SK-N-SH (cell line): ENCODE results near the gene CCDC187. TPM values are rescaled to one million over a fixed set of nuclear protein-coding genes. Genes with fewer than 3 reads are reported as not detected.

ENCODE experiments used
- CTCF ChIA-PET: fragments of 300-600, 350-600 bp; formaldehyde crosslinking; extraction: SDS; loops from one replicate; lab custom pipeline; 2021; lab: Yijun Ruan, JAX
- POLR2A ChIA-PET: fragments of 350-600 bp; sonication (Branson Sonifier 250); formaldehyde crosslinking; extraction: SDS; loops from one replicate; lab custom pipeline; 2020; ENCODE audit warnings: antibody characterized with exemption, inconsistent platforms; lab: Yijun Ruan, JAX
- DNase-seq: peaks from one replicate; pipeline ENCODE4 v3.0.0; 2012
- H2AFZ ChIP-seq: fragments of 200-600 bp; sonication (generic); 2 replicates; pipeline ENCODE4 v1.8.1; 2016; ENCODE audit warnings: antibody characterized with exemption, mild to moderate bottlenecking, low read depth
- H3F3A ChIP-seq: fragments of 200-600 bp; sonication (generic); replicated peaks from 2 replicates; pipeline ENCODE3; 2016; ENCODE audit warnings: antibody characterized with exemption, mild to moderate bottlenecking; ENCODE audit not compliant: insufficient read depth
- H3K27ac ChIP-seq, 2 experiments: fragments of 200-500 bp in 1 of 2; fragments of 200-600 bp in 1 of 2; sonication (Bioruptor generic) in 1 of 2; sonication (generic), shearing (Covaris generic) in 1 of 2; 2 replicates each; pipeline versions ENCODE4 v1.5.1 to v1.6.1; 2014 to 2016; ENCODE audit warnings: low read depth in 2 of 2, inconsistent platforms in 1 of 2, low read length in 1 of 2, mild to moderate bottlenecking in 1 of 2, mixed read lengths in 1 of 2
- H3K27me3 ChIP-seq: fragments of 200-600 bp; sonication (generic), shearing (Covaris generic); 2 replicates; pipeline ENCODE4 v1.6.1; 2016; ENCODE audit warnings: mixed run types; ENCODE audit not compliant: insufficient read depth
- H3K36me3 ChIP-seq, 2 experiments: fragments of 200-500 bp in 1 of 2; fragments of 200-600 bp in 1 of 2; sonication (Bioruptor generic) in 1 of 2; sonication (generic) in 1 of 2; replicated peaks in 1 of 2; 2 replicates each; pipeline versions ENCODE3 to v1.5.1; 2014 to 2016; ENCODE audit warnings: low read length in 1 of 2, mild to moderate bottlenecking in 1 of 2; ENCODE audit not compliant: insufficient read depth in 2 of 2, control insufficient read depth in 1 of 2
- H3K4me1 ChIP-seq, 2 experiments: fragments of 200-500 bp in 1 of 2; fragments of 200-600 bp in 1 of 2; sonication (Bioruptor generic) in 1 of 2; sonication (generic), shearing (Covaris generic) in 1 of 2; 2 replicates each; pipeline versions ENCODE4 v1.5.1 to v1.6.1; 2014 to 2016; ENCODE audit warnings: low read depth in 1 of 2, low read length in 1 of 2, mixed run types in 1 of 2; ENCODE audit not compliant: insufficient read depth in 2 of 2, control insufficient read depth in 1 of 2
- H3K4me2 ChIP-seq: fragments of 200-600 bp; sonication (generic), shearing (Covaris generic); 2 replicates; pipeline ENCODE4 v1.6.1; 2017; ENCODE audit warnings: mixed run types
- H3K4me3 ChIP-seq, 2 experiments: fragments of 200-500 bp in 1 of 2; fragments of 200-600 bp in 1 of 2; sonication (Bioruptor generic) in 1 of 2; sonication (generic), shearing (Covaris generic) in 1 of 2; 2 replicates each; pipeline versions ENCODE4 v1.5.1 to v1.8.1; 2014 to 2016; ENCODE audit warnings: low read depth in 2 of 2, inconsistent platforms in 1 of 2, low read length in 1 of 2, mild to moderate bottlenecking in 1 of 2, mixed read lengths in 1 of 2, moderate library complexity in 1 of 2
- H3K79me2 ChIP-seq: fragments of 200-600 bp; sonication (generic); 2 replicates; pipeline ENCODE4 v1.8.1; 2017; ENCODE audit warnings: mild to moderate bottlenecking; ENCODE audit not compliant: insufficient read depth
- H3K9ac ChIP-seq: fragments of 200-600 bp; sonication (generic); 2 replicates; pipeline ENCODE4 v1.6.1; 2017; ENCODE audit warnings: mixed run types
- H3K9me2 ChIP-seq: fragments of 200-600 bp; sonication (generic); 2 replicates; pipeline ENCODE4 v1.6.1; 2017; ENCODE audit warnings: mixed run types
- H3K9me3 ChIP-seq: fragments of 200-600 bp; sonication (generic); 2 replicates; pipeline ENCODE4 v1.6.1; 2017; ENCODE audit warnings: mixed run types, mild to moderate bottlenecking, moderate library complexity
- H4K20me1 ChIP-seq: fragments of 200-600 bp; sonication (generic); 2 replicates; pipeline ENCODE4 v1.6.1; 2017; ENCODE audit warnings: mild to moderate bottlenecking, mixed run types; ENCODE audit not compliant: insufficient read depth
- ELF1 ChIP-seq: IDR thresholded peaks from 2 replicates; pipeline ENCODE4 v1.4.0; 2012
- EP300 ChIP-seq, 2 experiments: IDR thresholded peaks; 2 replicates each; pipeline versions ENCODE4 v1.4.0 to v1.6.1; 2012; ENCODE audit warnings: borderline replicate concordance in 1 of 2, low read depth in 1 of 2, low read length in 1 of 2
- EZH2phosphoT487 ChIP-seq: fragments of 200-600 bp; sonication (generic); IDR thresholded peaks from 2 replicates; pipeline ENCODE4 v1.6.1; 2017; ENCODE audit warnings: low read depth, mixed run types, mild to moderate bottlenecking, antibody characterized with exemption, moderate library complexity, borderline replicate concordance
- GABPA ChIP-seq: IDR thresholded peaks from 2 replicates; pipeline ENCODE4 v1.4.0; 2012; ENCODE audit warnings: low read depth, mild to moderate bottlenecking
- NRF1 ChIP-seq: IDR thresholded peaks from 2 replicates; pipeline ENCODE4 v1.6.1; 2012; ENCODE audit warnings: low read depth, mild to moderate bottlenecking, low read length
- PBX3 ChIP-seq: IDR thresholded peaks from 2 replicates; pipeline ENCODE4; 2012
- RCOR1 ChIP-seq: fragments of 150-350 bp; IDR thresholded peaks from 2 replicates; pipeline ENCODE4 v1.6.1; 2017; ENCODE audit warnings: antibody characterized with exemption, low read length
- SIN3A ChIP-seq: IDR thresholded peaks from 2 replicates; pipeline ENCODE4 v1.6.1; 2012; ENCODE audit warnings: low read depth, mild to moderate bottlenecking, low read length, moderate library complexity, borderline replicate concordance
- SMC3 ChIP-seq: IDR thresholded peaks from 2 replicates; pipeline ENCODE4 v1.6.1; 2012; ENCODE audit warnings: low read depth, low read length, improper control_type of control experiment
- TCF12 ChIP-seq: IDR thresholded peaks from 2 replicates; pipeline ENCODE4 v1.4.0; 2012
- USF2 ChIP-seq: fragments of 150-350 bp; IDR thresholded peaks from 2 replicates; pipeline ENCODE4 v1.6.1; 2017; ENCODE audit warnings: antibody characterized with exemption, low read length, low read depth, borderline replicate concordance
- YY1 ChIP-seq: IDR thresholded peaks from 2 replicates; pipeline ENCODE4 v1.4.0; 2012; ENCODE audit warnings: low read depth, mild to moderate bottlenecking
- ZBTB33 ChIP-seq: IDR thresholded peaks from 2 replicates; pipeline ENCODE4 v1.4.0; 2012; ENCODE audit warnings: low read depth, borderline replicate concordance
- WGBS: methylation state at CpG from one replicate; pipeline ENCODE4 v1.1.6; 2017; ENCODE audit warnings: low lambda C conversion rate; 5-methylcytosine and 5-hydroxymethylcytosine counted together
- polyA plus RNA-seq, 3 experiments: library from polyadenylated mRNA; depleted of rRNA; stranded (reverse); fragments of >200 nt; gene quantifications; 2 replicates each; pipeline ENCODE4 v1.2.3, GENCODE V29; 2012

CCDC187 gene
- polyA plus RNA-seq, 1 of the 3 experiments (the other 2 are of a cell fraction): not detected

GRCh38 chr9:136349546-136349945 is 45.7 kb upstream of the CCDC187 start (continued):
- TF ChIP-seq PBX3 (no peak), TCF12 (no peak), ZBTB33 (no peak), ELF1 (no peak), SMC3 (no peak)

- 89% methylated on average over 4 of the region's 14 CpGs for WGBS
Observed at GRCh38 chr9:136348691-136349090, 44.8 kb upstream of the CCDC187 start.

More at GRCh38 chr9:136348691-136349090, 44.8 kb upstream of the CCDC187 start:
- DNase-seq: peak; percentile 55
- H3K27me3 ChIP-seq: no peaks in the 10 kb centered on the region
- no peaks in the 10 kb centered on the region for H4K20me1 ChIP-seq
- no peak overlapping the region for H2AFZ ChIP-seq
- CTCF ChIA-PET: interaction anchor here (1.2 to 2.1 kb wide), 2 partner anchors 15 to 36 kb away, joined by 6 to 9 read pairs; partner anchors contain the start of gene DNLZ
- H3K36me3 ChIP-seq: peaks cover 0 to 1% of the 10 kb centered on the region in 2 experiments
- no peaks in the 10 kb centered on the region for H3F3A ChIP-seq
- H3K79me2 ChIP-seq: no peaks in the 10 kb centered on the region
- peaks cover 0 to 71% of the 10 kb centered on the region in 2 experiments; a peak in 1 of 4 replicates for H3K4me1 ChIP-seq
- H3K9ac ChIP-seq: no peak overlapping the region
- H3K4me3 ChIP-seq: no peak overlapping the region
- H3K27ac ChIP-seq: peak overlapping the region in 1 of 2 experiments; percentile 50; a peak in 1 of 4 replicates
- H3K9me2 ChIP-seq: no peaks in the 10 kb centered on the region
- no peak overlapping the region for H3K4me2 ChIP-seq
- TF ChIP-seq EZH2phosphoT487 (no peak), GABPA (no peak), NRF1 (no peak), USF2 (no peak), RCOR1 (no peak), YY1 (no peak), SIN3A (no peak), EP300 (IDR thresholded peaks at IDR 0.05; ENCODE audit: borderline replicate concordance in 1 of 2, low read depth in 1 of 2, low read length in 1 of 2) (no peak)
- H3K9me3 ChIP-seq: no peaks in the 10 kb centered on the region
- POLR2A ChIA-PET: interaction anchor here (0.9 kb wide), 1 partner anchor 23 kb away, joined by 3 read pairs; no protein-coding TSS in a partner anchor
